Esophagus muscularis mucosa (tissue), 4 donors: ENCODE data around the gene SDF4.

Experiments used
- CTCF ChIP-seq, 3 experiments: fragments of 200-600 bp in 2 of 3; fragments of 450-650 bp in 1 of 3; sonication (generic) in 2 of 3; IDR thresholded peaks; one replicate each; pipeline ENCODE4 v1.5.1; 2017 to 2019; ENCODE audit warnings: antibody characterized with exemption in 3 of 3, mild to moderate bottlenecking in 2 of 3, moderate library complexity in 1 of 3
- EP300 ChIP-seq: sonication (generic); formaldehyde crosslinking; IDR thresholded peaks from one replicate; pipeline ENCODE4 v1.6.1; 2017; ENCODE audit warnings: antibody characterized with exemption
- POLR2A ChIP-seq: fragments of 450-650 bp; IDR thresholded peaks from one replicate; pipeline ENCODE4 v1.6.1; 2017; ENCODE audit warnings: antibody characterized with exemption, moderate library complexity, mild to moderate bottlenecking, low read depth

GRCh38 chr1:1197551-1198422, 34.0 kb downstream of the SDF4 start:
- no peak for TF ChIP-seq CTCF (IDR thresholded peaks at IDR 0.05)
- no peak for TF ChIP-seq POLR2A
- TF ChIP-seq EP300 = no peak
